NOMO-1 treated with DMSO at 0.1 percent for 48 hours (cell line): ENCODE data around the gene KBTBD2.
"Not testable (repeated sequence)": the region's sequence is repeated elsewhere in the genome, so short reads cannot be mapped to it uniquely, and the experiment has no call there.

Source experiments
- DNase-seq: peaks from one replicate; lab custom pipeline; 2025; ENCODE audit not compliant: unreplicated experiment; lab: John Stamatoyannopoulos, UW

The KBTBD2 gene

DNA sequence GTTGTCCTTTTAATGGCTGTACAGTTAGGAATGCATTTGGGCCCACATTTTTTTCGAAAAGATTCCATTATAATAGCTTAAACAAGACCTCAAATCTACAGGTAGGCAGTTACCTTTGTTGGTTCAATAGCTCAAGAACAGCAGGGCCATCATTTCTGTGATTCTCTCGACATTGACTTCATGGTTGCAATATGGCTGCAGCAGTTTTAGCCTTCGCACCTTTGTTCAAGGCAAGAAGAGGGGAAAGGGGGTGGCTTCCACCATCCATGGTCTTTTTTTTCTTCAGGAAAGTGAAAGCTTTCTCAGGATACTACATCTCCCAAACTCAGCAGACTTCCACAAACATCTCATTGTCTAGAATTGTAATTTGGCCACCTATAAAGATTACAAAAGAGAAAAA is 2.2 kb upstream of the KBTBD2 start:
- no peak for DNase-seq

DNA sequence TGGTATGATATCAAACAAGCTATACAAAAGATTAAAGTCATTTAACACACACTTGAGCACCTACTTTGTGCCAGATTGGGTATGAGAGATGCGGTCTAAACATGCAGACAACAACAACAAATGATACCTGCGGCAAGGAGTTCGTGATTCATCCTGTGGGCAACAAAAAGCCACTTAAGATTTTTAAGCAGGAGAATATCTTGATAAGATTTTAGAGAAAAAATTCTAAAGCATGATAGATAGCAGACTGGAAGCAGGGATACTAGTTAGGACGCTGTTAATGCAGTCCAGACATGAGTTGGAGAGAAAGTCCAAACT is 1.6 kb upstream of the KBTBD2 start:
- DNase-seq = no peak

DNA sequence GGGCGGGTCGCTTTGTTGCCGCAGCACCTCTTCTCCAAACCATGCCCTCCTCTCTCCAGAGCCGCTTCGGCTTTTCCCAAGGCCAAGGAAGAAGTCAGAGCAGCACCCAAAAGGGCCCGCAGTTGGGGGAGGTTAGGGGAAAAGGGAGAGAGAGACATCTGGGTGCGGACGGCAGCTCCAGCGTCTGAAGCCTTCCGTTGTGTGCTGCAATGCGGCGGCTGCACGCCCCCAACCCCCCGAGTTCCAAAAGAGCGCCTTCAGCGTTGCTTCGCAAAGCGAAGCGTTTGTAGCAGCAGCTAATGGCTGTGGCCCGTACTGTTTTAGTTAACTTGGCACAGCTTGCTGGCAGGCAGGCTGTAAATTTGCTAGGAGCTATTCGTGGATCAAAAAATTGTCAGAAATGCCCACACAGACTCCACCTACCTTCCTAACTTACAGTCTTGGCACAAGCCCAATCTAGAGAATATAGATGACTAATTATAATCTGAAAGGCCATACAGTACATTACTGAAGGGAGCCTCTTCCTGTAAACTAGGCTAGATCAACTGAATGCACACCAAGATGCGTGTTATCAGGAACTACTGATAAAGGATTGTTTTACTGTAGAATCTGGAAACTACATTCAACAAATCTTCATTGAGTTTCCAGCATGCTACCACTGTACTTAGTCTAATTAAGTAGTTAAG is 1.1 kb upstream of the KBTBD2 start:
- DNase-seq = peak; percentile 80

DNA sequence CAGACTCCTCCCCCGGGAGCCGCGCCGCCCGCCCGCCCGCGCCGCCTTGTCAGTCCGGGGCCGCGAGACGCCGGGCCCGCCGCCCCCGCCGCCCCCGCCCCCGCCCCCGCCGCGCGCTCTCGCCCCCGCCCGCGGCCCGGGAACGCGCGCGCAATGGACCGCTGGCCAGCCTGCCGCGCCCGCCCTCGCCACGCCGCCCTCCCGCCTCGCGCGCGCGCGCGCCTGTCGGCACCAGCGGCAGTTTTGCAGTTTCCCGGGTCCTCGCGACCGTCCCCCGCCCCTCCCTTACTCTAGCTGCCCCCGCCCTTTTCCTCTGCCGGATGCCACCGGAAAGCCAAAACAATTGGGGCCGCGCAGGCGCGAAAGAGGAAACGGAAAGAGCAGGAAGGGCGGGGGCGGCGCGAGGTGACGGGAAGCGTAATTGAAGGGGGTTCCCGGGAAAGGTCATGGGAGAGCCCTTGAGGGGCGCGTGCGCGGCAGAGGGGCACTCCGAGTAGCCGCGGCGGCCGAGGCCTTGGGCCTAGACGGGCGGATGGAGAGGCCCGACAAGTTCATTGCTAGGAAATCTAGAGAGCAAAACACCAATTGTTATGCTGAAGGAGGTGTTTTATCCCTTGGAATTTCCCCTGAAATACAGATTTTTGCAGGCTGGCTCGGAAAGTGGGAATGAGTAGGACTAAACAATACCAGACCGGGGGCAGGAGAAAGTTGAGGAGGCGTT is 400 bp upstream of the KBTBD2 start:
- DNase-seq = peak; percentile 95

DNA sequence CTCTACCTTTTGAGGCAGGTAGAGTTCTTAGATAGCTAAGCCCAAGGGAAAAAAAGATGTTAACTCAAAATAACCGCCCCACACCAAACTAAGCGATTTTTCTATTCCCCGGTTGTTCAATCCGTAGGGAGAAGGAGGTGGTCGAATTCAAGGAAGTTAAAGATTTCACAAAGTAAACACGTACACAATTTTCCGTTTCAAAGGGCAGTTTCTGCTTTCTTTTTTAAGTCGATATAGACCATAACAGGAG is 842 bp downstream of the KBTBD2 start:
- DNase-seq = no peak

DNA sequence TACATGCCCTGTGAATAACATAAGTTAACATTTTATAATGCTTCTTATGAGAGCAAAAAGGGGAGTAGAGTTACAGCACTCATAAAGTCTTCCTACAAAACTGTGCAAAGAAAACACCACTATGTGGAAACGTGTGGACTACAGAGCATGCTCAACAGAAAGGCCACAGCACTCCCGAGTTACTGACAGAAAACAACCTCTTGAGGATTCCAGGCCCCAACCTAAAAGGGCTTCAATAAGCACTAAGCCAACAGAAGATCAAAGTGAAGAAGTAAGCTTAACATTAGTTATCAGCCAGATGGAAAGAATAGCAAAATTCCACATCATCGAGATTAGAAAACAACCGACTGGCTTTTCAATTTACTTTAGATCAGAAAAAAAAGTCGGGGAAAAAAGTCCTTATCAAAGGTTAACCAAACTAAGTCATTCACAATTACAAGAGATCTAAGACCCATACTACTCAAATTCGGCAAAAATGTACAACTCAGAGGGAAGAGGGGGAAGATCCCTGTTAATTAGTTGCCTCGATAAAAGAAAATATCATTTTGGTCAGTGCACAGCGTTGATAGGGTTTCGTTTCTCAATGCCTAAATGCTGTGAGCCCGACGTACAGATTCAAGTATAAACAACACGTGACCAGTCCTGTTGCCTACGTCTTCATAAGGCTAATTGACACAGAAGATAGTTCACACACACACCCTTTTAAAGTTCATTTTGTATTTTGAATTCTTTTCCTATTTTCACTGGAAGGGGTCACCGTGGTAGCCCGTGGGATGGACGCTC is 1.4 kb downstream of the KBTBD2 start:
- peak; percentile 75 for DNase-seq

DNA sequence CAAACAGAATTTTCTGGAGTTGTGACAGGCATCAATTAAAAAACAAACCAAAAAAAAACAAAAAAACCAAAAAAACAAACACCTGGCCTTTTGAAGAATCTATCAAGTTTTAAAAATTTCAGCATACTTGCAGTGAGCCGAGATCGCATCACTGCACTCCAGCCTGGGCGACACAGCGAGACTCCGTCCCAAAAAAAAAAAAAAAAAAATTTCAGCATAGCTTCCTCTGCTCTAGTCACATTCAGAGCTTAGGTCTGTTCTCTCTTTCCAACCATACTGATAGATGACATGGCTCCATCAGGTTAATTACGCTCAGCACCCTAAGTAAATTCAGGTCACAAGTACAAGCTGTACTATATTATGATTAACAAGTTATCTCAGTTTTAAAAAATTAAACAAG is 3.1 kb downstream of the KBTBD2 start:
- no peak for DNase-seq

DNA sequence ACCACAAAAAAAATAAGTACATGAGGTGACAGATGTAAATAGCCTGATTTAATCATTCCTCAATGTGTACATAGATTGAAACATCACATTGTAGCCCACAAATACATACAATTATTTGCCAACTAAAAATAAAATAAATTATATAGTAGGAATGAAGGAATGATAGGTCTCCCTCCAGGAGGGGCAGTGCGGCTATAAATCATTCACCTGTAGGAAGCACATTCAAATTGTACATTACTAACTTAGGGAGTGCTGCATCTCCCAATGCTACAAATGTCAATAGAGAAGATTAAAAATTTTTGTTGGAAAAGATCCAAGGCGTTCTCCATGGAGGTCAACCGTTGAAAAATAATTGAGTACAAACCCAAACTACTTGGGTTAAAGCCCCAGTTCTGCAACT is 4.2 kb downstream of the KBTBD2 start:
- DNase-seq = no peak

DNA sequence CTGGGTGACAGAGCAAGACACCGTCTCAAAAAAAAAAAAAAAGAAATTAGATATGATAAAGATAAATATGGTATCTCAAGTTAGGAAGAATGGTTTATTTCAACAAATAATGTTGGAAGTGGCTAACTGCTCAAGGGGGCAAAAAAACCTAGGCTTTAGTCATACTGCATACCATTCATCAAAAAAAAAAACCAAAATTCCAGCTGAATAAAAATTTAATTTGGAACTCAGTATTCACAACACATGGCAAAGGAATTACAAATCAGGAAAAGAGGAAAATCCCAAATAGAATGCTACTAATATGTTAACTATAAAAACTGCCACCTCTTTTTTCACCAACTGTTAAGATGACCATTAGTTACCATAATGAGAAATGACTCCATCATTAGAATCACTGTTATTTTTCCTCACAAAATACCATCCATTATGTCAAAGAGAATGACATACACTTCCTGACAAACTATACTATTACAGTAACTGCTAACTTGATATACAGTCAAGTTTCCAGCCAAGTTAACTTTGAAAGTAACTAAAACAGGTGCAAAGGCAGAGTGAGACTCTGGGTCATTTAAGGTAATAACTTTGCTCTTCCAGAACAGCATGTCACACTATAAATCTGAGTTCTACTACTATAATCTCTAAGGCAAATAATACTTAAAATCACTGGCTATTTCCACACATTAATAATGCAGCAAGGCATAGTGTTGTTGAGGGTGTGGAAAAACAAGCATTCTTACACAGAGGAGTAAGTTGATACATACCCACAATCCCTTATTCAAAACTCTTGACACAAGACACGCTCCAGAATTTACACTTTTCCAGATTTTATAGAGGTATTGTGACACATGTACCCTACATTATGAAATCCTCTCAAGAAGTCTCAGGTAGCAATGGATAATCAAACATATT is 10.2 kb downstream of the KBTBD2 start:
- no peak for DNase-seq

DNA sequence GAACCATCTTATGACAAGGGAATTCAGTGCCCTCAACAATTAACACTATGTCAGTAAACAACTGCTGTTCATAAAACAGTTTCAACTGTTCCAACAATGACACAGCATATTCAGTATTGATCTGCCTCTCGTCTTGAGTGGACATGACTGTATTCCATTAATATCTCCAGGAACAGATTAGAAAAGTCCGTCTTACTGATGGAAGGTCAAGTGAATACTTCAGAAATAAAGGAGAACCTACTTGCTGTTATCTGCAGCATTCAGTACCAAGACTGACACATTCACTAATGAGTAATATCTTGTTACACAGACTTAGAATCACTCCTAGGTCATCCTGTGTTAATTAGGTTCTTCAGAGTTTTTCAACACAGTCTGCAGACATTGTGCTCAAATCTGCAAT is 12.1 kb downstream of the KBTBD2 start:
- DNase-seq = peak; percentile 27

DNA sequence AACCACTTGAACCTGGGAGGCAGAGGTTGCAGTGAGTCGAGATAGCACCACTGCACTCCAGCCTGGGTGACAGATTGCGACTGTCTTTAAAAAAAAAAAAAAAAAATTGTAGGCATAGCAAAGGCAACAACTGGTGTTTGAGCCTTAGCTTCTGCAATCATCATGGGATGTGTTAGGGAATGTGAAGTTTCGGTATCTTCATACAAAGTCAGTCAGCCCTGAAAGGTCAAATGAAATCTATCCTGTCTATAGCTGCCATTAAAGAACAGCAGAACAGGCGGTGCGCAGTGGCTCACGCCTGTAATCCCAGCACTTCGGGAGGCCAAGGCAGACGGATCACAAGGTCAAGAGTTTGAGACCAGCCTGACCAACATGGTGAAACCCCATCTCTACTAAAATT is 13.5 kb downstream of the KBTBD2 start:
- DNase-seq = not testable (repeated sequence)

DNA sequence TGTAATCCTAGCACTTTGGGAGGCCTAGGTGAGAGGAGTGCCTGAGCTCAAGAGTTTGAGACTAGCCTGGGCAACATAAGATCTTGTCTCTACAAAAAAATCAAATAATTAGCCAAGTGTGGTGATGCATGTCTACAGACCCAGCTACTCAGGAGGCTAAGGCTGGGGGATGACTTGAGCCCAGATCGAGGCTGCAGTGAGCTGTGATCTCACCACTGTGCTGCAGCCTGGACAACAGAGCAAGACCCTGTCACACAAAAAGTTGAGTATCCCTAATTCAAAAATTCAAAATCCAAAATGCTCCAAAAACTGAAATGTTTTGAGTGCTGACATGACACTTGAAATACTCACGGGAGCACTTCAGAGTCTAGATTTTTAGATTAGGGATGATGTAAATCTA is 19.1 kb downstream of the KBTBD2 start:
- DNase-seq = no peak

DNA sequence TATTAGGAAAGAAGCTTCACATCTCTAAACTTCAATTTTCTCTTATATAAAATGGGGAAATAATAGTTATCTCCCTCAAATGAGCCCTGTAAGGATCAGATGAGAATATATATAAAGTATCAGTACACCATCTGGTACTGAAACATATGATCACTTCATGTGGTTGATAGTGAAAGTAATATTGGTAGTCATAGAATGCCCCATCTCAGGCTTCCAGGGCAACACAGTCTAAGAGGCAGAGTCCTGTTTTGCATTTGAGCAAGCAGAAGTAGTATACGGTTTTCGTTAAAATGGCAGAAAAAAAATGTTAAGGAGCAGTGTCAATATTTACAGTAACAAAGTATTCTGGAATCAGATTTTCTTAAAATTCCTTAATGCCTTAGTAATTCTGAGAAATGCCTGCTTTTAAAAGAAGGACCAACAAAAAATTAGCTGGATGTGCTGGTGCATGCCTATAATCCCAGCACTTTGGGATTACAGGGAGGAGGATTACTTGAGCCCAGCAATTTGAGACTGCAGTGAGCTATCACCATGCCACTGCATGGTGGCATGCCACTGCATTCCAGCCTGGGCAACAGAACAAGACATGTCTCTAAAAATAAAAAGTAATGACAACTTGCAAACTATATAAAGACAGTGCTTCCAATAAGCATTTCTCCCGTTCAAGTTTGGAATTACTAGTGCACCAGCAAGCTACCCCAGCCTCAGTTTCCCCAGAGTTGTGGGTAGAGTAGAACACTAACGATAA is 19.8 kb downstream of the KBTBD2 start:
- no peak for DNase-seq

DNA sequence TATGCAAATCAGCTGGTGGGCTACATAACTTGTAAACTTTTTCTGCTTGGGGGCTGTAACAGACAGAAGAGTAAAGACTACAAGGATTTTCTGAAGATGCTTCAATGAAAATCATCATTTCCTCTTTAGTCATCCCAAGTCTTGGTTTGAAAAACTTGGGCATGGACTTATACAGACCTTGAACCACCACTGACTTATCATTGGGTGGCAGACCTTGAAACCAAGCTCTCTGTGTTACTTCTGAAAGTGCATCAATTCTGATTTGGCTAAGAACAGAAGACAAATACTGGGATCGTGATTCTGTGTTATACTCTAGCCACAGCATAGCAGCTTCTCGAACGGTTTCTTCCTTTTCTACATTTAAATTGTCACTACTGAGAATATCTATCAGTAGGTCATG is 21.3 kb downstream of the KBTBD2 start:
- no peak for DNase-seq

DNA sequence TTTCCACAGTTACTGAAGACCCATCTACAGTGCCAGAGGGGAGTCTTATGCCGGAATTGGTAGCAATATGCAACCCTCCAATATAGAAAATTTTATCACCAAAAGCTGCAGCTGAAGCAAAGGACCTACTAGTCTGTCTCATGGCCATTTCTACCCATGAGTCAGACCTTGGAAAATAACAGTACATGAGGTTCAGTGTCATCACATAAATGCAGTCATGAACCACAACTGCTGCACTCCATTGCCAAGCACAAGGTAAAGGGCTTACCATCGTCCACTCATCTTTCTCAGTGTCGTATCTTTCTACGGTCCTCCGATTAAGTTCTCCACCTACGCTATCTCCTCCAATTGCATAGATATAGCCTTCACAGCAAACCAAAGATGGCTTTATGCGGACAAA is 21.8 kb downstream of the KBTBD2 start:
- DNase-seq = no peak

DNA sequence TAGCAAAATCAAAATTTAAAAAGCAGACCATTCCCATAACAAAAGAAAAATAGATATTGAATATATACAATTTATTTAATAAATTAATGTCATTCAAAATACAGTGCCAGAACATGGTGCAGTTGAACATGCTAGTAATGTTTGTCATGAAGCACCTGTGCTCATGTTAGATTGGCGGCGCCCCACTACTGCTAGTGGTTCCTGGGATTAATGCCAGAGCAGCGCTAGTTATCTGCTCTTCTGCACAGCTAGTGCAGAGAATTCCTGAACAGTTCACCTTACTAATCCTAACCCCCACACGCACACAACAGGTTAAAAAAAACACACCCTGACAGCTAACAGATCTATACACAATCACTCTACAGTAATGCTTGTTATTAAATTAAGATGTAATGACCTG is 23.4 kb downstream of the KBTBD2 start:
- no peak for DNase-seq

DNA sequence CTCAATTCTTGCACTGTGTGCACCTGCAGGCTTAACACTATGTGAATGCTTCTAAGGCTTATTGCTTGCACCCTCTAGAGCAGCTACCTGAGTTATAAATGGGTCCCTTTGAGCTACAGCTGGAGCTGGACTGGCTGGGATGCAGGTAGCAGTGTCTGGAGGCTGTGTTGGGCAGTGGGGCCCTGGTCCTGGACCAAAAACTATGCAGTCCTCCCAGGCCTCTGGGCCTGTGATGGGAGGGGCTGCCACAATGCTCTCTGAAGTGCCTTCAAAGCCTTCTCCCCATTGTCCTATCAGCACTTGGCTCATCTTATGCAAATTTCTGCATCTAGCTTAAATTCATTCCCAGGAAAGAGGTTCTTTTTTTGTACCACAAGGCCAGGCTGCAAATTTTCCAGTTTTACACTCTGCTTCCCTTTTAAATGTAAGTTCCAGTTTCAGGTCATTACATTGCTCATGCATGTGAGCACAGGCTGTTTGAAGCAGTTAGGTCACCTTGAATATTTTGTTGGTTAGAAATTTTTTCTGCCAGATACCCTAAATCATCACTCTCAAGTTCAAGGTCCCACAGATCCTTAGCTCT is 26.0 kb downstream of the KBTBD2 start:
- no peak for DNase-seq

DNA sequence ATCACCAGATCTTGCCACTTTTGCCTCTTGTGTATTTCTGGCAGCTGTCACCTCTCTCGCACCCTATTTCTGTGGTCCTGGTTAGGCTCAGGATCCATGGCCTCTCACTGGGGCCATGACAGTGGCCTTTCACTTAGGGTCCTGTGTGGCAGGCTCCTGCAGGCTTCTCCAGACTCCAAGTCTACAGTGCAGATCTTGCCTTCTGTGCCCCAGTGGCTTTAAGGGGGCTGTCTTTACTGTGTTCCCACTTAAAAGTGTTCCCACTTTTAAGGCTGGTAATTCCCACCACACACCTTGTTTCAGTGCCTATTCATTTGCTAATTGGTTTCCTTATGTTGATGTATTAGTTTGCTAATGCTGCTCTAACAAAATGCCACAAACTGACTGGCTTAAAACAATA is 27.7 kb downstream of the KBTBD2 start:
- not testable (repeated sequence) for DNase-seq

DNA sequence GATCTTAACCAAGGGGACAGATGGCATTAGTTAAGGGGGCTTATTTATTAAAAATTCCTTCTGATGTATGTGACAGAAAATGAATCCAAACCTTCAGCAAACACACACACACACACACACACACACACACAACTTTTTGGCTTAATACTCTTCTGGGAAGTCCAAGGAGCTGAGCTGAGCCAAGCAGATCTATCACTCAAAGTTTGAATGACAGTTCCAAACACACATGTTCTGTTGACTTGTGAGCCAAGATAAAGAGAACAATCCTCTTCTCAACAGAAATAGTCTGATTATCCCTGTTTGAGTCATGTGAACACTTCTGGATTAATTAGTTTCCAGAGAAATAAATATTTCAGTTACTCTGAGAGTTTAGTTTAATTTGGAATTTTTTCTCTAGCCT is 31.5 kb downstream of the KBTBD2 start:
- DNase-seq = no peak

DNA sequence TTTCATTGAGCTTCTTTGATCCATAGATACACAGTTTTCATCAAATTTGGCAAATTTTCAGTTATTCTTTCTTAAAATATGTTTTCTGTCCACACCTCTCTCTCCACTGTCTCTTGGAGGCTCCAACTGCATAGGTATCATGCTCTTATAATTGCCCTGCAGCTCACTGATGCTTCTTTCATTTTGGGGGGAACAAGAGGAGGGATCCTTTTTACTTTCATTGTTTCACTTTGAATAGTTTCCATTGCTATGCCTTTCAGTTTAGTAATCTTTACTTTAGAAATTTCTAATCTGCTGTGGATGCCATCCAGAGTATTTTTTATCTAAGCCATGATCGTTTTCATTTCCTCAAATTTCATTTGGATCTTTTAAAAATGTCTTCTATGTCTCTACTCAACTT is 32.9 kb downstream of the KBTBD2 start:
- DNase-seq = no peak
